ENCODE results near the gene OPRL1.
A peak's percentile ranks its signal among the peaks of the same experiment; 100 is the strongest.
"Not testable (repeated sequence)": the region's sequence is repeated elsewhere in the genome, so short reads cannot be mapped to it uniquely, and the experiment has no call there.

The OPRL1 gene

DNA sequence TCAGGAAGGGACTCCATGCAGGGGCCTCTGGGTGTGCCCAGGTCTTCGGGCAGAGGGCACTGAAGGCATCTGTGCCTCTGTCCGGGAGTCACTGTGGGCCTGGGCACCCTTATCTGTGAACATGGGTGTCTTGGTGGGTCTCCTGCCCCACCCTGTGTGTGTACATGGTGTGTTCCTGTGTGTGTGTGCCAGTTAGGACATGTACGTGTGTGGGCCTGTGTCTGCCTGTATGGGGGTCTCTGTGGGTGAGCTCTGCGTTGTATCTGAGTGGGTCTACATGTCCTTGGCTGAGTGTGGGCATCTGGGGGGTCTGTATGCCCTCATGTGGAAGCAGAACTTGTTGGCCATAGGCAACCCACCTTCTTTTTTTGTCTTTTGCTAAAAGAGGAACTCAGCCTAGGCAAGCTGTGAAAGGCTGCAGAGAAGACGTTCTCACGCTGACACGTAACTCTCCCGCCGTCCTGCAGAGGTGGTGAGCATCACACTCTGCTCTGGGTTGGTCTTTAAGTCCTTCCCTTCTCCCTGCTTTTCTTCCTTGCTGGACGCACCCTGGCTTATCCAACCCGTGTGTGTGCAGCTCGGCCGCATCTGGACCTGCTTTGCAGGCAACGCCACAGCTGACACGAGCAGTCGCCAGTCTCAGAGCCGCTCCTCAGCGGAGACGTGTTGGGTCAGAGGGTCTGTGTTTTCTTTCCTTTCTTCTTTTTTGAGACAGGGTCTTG is 28.0 kb downstream of the OPRL1 start:
- Mint-ChIP-seq H3K4me1 (peaks cover 11% of the 10 kb centered on the region), H3K27ac (no peak overlapping the region), H3K9me3 (no peaks in the 10 kb centered on the region), H3K36me3 (no peaks in the 10 kb centered on the region), H3K27me3 (peaks cover 2% of the 10 kb centered on the region), H3K4me3 (no peak overlapping the region)

DNA sequence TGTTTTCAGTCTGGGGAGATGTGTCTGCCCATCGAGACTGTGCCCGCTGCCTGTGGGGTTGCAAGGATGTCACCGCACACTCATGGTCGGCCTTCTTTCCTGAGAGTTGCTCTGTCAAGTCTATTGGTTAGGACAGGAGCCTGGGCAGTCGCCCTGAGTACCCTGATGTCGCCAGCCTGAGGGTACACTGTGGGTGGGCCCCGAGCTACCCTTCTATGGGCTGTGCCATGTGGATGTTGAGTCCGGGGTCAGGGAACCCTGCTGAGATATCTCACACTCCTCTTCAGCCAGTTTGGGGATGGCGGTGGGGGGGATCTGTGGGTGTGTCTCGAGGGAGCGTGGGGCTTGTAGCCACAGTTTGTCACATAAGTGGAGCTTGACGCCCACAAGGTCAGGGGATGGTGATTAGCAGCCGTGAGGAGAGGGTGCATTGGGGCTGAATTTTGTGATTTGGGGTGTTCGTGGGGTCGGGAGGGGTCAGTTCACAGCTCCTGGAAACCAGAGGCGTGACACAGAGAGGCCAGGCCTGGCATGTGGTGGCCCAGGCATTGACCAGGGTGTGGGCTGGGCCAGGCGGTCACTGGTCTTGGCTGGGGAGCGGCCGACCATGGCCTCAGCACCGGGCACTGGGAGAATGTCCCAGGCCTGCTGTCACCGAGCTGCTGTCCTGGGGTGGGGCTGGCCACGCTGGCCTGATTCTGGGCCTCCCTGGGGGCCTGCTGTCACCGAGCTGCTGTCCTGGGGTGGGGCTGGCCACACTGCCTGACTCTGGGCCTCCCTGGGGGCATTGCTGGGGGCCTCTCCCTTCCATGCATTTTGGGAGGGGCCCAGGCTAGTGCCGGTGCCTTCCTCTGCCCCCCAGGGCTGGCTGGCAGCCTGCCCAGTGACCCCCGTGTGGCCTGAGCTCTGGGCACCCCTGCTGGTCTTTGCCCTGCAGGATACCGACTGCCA is 29.1 kb downstream of the OPRL1 start:
- peaks cover 11% of the 10 kb centered on the region for H3K4me1 Mint-ChIP-seq
- no peaks in the 10 kb centered on the region for H3K9me3 Mint-ChIP-seq
- no peaks in the 10 kb centered on the region for H3K27me3 Mint-ChIP-seq
- H3K27ac Mint-ChIP-seq = peak overlapping the region; percentile 12
- H3K36me3 Mint-ChIP-seq = no peaks in the 10 kb centered on the region
- no peak overlapping the region for H3K4me3 Mint-ChIP-seq

DNA sequence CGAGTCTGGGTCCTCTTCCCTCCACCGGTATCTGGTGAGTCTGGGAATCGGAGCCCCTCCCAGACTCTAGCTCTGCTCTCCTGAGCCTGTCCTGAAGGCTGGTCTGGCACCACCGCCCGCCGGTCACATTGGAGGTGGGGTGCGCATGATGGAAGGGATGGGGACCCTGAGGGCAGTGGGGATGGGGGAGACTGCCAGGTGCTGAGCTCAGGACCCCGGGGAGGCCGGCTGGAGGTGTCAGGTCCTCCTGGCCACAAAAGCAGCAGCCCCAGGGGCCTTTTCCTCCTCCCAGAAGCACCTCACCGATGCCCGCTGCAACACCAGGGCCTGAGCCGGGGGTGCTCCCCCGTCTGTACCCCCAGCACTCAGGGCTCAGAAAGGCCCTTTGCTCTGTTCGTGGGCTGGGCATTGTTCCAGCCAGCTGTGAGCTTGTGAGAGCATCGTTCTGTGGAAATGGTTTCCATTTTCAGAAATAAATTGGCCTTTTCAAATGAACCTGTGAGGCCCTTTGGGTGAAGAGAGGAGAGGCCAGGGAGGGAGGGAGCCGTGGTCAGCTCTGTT is 30.0 kb downstream of the OPRL1 start:
- no peaks in the 10 kb centered on the region for H3K9me3 Mint-ChIP-seq
- peak overlapping the region; percentile 23 for H3K27ac Mint-ChIP-seq
- no peaks in the 10 kb centered on the region for H3K36me3 Mint-ChIP-seq
- H3K27me3 Mint-ChIP-seq = no peaks in the 10 kb centered on the region
- peaks cover 11% of the 10 kb centered on the region for H3K4me1 Mint-ChIP-seq
- no peak overlapping the region for H3K4me3 Mint-ChIP-seq

GRCh38 chr20:64110411-64111068 is 30.7 kb downstream of the OPRL1 start:
- Mint-ChIP-seq H3K4me3 (no peak overlapping the region), H3K27me3 (no peaks in the 10 kb centered on the region), H3K27ac (no peak overlapping the region), H3K36me3 (no peaks in the 10 kb centered on the region), H3K9me3 (no peaks in the 10 kb centered on the region), H3K4me1 (peaks cover 11% of the 10 kb centered on the region)

GRCh38 chr20:64111841-64112641 is 32.2 kb downstream of the OPRL1 start:
- H3K9me3 Mint-ChIP-seq = no peaks in the 10 kb centered on the region
- no peak overlapping the region for H3K4me3 Mint-ChIP-seq
- H3K27ac Mint-ChIP-seq = no peak overlapping the region
- peaks cover 4% of the 10 kb centered on the region for H3K4me1 Mint-ChIP-seq
- H3K27me3 Mint-ChIP-seq = no peaks in the 10 kb centered on the region
- no peaks in the 10 kb centered on the region for H3K36me3 Mint-ChIP-seq

GRCh38 chr20:64112691-64113443 is 33.0 kb downstream of the OPRL1 start:
- Mint-ChIP-seq H3K27ac (no peak overlapping the region), H3K9me3 (no peaks in the 10 kb centered on the region), H3K27me3 (no peaks in the 10 kb centered on the region), H3K4me1 (peaks cover 4% of the 10 kb centered on the region), H3K36me3 (no peaks in the 10 kb centered on the region), H3K4me3 (no peak overlapping the region)

GRCh38 chr20:64113444-64113775 is 33.5 kb downstream of the OPRL1 start:
- H3K4me1 Mint-ChIP-seq = no peaks in the 10 kb centered on the region
- no peaks in the 10 kb centered on the region for H3K9me3 Mint-ChIP-seq
- no peak overlapping the region for H3K27ac Mint-ChIP-seq
- no peaks in the 10 kb centered on the region for H3K36me3 Mint-ChIP-seq
- no peaks in the 10 kb centered on the region for H3K27me3 Mint-ChIP-seq
- no peak overlapping the region for H3K4me3 Mint-ChIP-seq

GRCh38 chr20:64113796-64114355 is 34.0 kb downstream of the OPRL1 start:
- no peak overlapping the region for H3K4me3 Mint-ChIP-seq
- no peak overlapping the region for H3K27ac Mint-ChIP-seq
- H3K4me1 Mint-ChIP-seq = no peaks in the 10 kb centered on the region
- H3K27me3 Mint-ChIP-seq = no peaks in the 10 kb centered on the region
- H3K36me3 Mint-ChIP-seq = no peaks in the 10 kb centered on the region
- H3K9me3 Mint-ChIP-seq = no peaks in the 10 kb centered on the region

DNA sequence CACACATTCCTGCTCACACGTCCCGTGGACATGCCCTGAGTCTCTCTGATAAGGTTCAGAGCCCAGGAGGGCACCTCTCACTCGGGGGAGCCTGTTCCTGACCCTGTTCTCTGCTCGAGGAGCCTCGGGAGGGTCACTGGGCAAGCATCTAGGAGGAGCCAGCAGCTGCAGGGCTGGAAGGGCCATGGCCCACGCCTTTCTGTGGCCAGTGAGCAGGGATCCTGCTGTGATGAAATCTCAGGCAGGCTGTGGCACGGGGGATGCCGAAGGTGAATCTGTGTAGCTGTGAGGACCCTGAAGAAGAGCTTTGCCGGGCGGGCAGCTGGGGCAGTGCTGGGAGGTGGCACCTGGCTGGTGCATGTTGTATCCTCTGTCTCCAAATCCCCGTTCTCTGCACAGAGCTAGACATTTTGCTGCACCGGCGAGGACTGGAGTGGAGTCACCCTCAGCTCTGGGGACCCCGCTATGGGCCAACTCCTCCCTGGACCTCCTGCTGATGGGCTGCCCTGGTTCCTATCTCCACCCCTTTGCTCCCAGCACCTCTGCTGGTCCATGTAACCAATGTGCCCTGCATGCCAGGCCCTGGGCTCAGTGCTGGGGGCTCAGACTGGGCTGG is 34.6 kb downstream of the OPRL1 start:
- H3K4me3 Mint-ChIP-seq = no peak overlapping the region

GRCh38 chr20:64115171-64115911 is 35.5 kb downstream of the OPRL1 start:
- H3K4me3 Mint-ChIP-seq = no peak overlapping the region
- H3K4me1 Mint-ChIP-seq = peaks cover 5% of the 10 kb centered on the region
- H3K9me3 Mint-ChIP-seq = no peaks in the 10 kb centered on the region
- no peaks in the 10 kb centered on the region for H3K36me3 Mint-ChIP-seq
- no peak overlapping the region for H3K27ac Mint-ChIP-seq
- H3K27me3 Mint-ChIP-seq = no peaks in the 10 kb centered on the region

More for the DNA sequence above, 34.6 kb downstream of the OPRL1 start:
- no peaks in the 10 kb centered on the region for H3K9me3 Mint-ChIP-seq
- H3K27me3 Mint-ChIP-seq = no peaks in the 10 kb centered on the region
- no peaks in the 10 kb centered on the region for H3K36me3 Mint-ChIP-seq
- H3K27ac Mint-ChIP-seq = no peak overlapping the region
- no peaks in the 10 kb centered on the region for H3K4me1 Mint-ChIP-seq

- H3K27me3 Mint-ChIP-seq = no peaks in the 10 kb centered on the region
- H3K27ac Mint-ChIP-seq = no peak overlapping the region
- no peaks in the 10 kb centered on the region for H3K9me3 Mint-ChIP-seq
- no peak overlapping the region for H3K4me3 Mint-ChIP-seq
- no peaks in the 10 kb centered on the region for H3K36me3 Mint-ChIP-seq
- H3K4me1 Mint-ChIP-seq = peaks cover 7% of the 10 kb centered on the region
These were observed 36.1 kb downstream of the OPRL1 start for GRCh38 chr20:64116016-64116415.

- H3K9me3 Mint-ChIP-seq = no peaks in the 10 kb centered on the region
- H3K4me1 Mint-ChIP-seq = peaks cover 7% of the 10 kb centered on the region
- H3K36me3 Mint-ChIP-seq = no peaks in the 10 kb centered on the region
- H3K27me3 Mint-ChIP-seq = no peaks in the 10 kb centered on the region
- no peak overlapping the region for H3K4me3 Mint-ChIP-seq
- no peak overlapping the region for H3K27ac Mint-ChIP-seq
These were observed 36.9 kb downstream of the OPRL1 start for GRCh38 chr20:64116541-64117431.

DNA sequence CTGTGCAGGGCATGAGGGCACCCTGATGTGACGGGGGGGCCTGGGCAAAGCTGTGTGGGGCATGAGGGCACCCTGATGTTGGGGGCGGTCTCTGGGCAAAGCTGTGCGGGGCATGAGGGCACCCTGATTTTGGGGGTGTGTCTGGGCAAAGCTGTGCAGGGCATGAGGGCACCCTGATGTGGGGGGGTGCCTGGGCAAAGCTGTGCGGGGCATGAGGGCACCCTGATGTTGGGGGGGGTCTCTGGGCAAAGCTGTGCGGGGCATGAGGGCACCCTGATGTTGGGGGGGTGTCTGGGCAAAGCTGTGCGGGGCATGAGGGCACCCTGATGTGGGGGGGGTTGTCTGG is 37.5 kb downstream of the OPRL1 start:
- H3K27ac Mint-ChIP-seq, H3K36me3 Mint-ChIP-seq, H3K4me3 Mint-ChIP-seq, H3K27me3 Mint-ChIP-seq, H3K4me1 Mint-ChIP-seq, H3K9me3 Mint-ChIP-seq: not testable (repeated sequence)

Data from activated naive CD4-positive, alpha-beta T cell treated with anti-CD3 and anti-CD28 coated beads, Interleukin-2, amount 50 U/mL, for 24 hours (primary cell).